ENCODE measurements around the gene SLC39A9. TPM values are rescaled to one million over a fixed set of nuclear protein-coding genes. Genes with fewer than 3 reads are reported as not detected.

Gene SLC39A9
- total and polyA plus RNA-seq, 4 donors: 28.7 to 140 (median 43.1) TPM

DNA sequence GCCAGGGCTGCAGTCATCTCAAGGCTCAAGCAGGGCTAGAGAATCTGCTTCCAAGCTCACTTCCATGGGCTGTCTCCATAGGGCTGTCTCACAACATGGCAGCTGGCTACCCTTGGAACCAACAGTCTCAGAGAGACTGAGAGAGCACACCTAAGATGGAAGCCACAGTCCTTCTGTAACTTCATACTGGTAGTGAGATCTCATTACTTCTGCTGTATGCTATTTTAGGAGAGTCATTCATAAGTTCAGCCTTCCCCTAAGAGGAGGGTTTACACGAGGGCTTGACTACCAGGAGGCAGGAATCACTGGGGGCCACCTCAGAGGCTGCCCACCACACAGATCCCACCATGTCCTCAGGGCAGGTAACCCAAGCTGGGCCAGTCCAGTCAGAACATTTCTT lies 30.1 kb upstream of the SLC39A9 start:
- H3K9me3 ChIP-seq (ENCODE audit: control insufficient read depth in 4 of 4, low read length in 3 of 4): no peaks in the 10 kb centered on the region
- no peaks in the 10 kb centered on the region for H3K36me3 ChIP-seq (ENCODE audit: control insufficient read depth in 4 of 4, insufficient read depth in 3 of 4, low read depth in 1 of 4, low read length in 3 of 4)
- no peak overlapping the region for H3K4me3 ChIP-seq (ENCODE audit: low read depth in 1 of 3, low read length in 3 of 3)
- no peak for DNase-seq (ENCODE audit: low spot score)
- H3K9ac ChIP-seq (ENCODE audit: low read depth in 1 of 2, low read length in 2 of 2): no peak overlapping the region
- 93% methylated on average over 1 of the region's 1 CpG for WGBS
- no peak for TF ChIP-seq HNF4G (IDR thresholded peaks at IDR 0.05)
- no peak for TF ChIP-seq JUND (IDR thresholded peaks at IDR 0.05)
- no peak for TF ChIP-seq EGR1 (IDR thresholded peaks at IDR 0.05; ENCODE audit: low read depth in 2 of 2)
- TF ChIP-seq, protein P1, sequence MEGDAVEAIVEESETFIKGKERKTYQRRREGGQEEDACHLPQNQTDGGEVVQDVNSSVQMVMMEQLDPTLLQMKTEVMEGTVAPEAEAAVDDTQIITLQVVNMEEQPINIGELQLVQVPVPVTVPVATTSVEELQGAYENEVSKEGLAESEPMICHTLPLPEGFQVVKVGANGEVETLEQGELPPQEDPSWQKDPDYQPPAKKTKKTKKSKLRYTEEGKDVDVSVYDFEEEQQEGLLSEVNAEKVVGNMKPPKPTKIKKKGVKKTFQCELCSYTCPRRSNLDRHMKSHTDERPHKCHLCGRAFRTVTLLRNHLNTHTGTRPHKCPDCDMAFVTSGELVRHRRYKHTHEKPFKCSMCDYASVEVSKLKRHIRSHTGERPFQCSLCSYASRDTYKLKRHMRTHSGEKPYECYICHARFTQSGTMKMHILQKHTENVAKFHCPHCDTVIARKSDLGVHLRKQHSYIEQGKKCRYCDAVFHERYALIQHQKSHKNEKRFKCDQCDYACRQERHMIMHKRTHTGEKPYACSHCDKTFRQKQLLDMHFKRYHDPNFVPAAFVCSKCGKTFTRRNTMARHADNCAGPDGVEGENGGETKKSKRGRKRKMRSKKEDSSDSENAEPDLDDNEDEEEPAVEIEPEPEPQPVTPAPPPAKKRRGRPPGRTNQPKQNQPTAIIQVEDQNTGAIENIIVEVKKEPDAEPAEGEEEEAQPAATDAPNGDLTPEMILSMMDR (IDR thresholded peaks at IDR 0.05; ENCODE audit: low read depth, low read length, missing input control): no peak
- TF ChIP-seq GABPA (IDR thresholded peaks at IDR 0.05 in 1 of 2, conservative IDR thresholded peaks at IDR 0.05 in 1 of 2): no peak
- TF ChIP-seq, protein P2, sequence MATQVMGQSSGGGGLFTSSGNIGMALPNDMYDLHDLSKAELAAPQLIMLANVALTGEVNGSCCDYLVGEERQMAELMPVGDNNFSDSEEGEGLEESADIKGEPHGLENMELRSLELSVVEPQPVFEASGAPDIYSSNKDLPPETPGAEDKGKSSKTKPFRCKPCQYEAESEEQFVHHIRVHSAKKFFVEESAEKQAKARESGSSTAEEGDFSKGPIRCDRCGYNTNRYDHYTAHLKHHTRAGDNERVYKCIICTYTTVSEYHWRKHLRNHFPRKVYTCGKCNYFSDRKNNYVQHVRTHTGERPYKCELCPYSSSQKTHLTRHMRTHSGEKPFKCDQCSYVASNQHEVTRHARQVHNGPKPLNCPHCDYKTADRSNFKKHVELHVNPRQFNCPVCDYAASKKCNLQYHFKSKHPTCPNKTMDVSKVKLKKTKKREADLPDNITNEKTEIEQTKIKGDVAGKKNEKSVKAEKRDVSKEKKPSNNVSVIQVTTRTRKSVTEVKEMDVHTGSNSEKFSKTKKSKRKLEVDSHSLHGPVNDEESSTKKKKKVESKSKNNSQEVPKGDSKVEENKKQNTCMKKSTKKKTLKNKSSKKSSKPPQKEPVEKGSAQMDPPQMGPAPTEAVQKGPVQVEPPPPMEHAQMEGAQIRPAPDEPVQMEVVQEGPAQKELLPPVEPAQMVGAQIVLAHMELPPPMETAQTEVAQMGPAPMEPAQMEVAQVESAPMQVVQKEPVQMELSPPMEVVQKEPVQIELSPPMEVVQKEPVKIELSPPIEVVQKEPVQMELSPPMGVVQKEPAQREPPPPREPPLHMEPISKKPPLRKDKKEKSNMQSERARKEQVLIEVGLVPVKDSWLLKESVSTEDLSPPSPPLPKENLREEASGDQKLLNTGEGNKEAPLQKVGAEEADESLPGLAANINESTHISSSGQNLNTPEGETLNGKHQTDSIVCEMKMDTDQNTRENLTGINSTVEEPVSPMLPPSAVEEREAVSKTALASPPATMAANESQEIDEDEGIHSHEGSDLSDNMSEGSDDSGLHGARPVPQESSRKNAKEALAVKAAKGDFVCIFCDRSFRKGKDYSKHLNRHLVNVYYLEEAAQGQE (IDR thresholded peaks at IDR 0.05): no peak
- TF ChIP-seq SP1 (IDR thresholded peaks at IDR 0.05): no peak
- no peaks in the 10 kb centered on the region for H3K4me1 ChIP-seq (ENCODE audit: control insufficient read depth in 4 of 4, insufficient read depth in 4 of 4, low read length in 3 of 4)
- no peak overlapping the region for H3K27ac ChIP-seq (ENCODE audit: low read depth in 1 of 2, low read length in 2 of 2)
- H3K27me3 ChIP-seq (ENCODE audit: control insufficient read depth in 4 of 4, insufficient read depth in 4 of 4, low read length in 3 of 4): no peaks in the 10 kb centered on the region

DNA sequence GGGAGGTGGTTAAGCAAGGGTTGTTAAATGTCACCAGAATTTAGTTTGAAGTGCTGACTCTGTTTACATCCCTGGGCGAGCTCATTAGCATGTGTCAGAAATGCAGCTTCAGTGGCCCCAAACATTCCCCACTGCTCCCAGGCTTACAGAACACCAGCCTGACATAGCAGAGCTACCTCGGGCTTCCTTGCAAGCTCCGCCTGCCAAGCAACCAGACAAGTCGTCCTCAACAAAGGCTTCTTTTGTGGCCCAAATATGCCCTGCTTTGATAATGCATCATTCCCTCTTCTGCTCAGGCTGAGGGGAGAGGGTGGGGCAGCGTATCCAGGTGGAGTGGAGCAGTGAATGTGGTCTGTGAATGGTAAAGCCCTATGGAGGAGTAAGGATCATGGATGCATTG lies 28.4 kb upstream of the SLC39A9 start:
- Histone ChIP-seq H3K4me3 (ENCODE audit: low read depth in 1 of 3, low read length in 3 of 3) (no peak overlapping the region), H3K36me3 (ENCODE audit: control insufficient read depth in 4 of 4, insufficient read depth in 3 of 4, low read depth in 1 of 4, low read length in 3 of 4) (no peaks in the 10 kb centered on the region), H3K9me3 (ENCODE audit: control insufficient read depth in 4 of 4, low read length in 3 of 4) (peaks cover 0 to 2% (median 0%) of the 10 kb centered on the region in 4 donors), H3K27ac (ENCODE audit: low read depth in 1 of 2, low read length in 2 of 2) (no peak overlapping the region), H3K4me1 (ENCODE audit: control insufficient read depth in 4 of 4, insufficient read depth in 4 of 4, low read length in 3 of 4) (no peaks in the 10 kb centered on the region), H3K27me3 (ENCODE audit: control insufficient read depth in 4 of 4, insufficient read depth in 4 of 4, low read length in 3 of 4) (no peaks in the 10 kb centered on the region), H3K9ac (ENCODE audit: low read depth in 1 of 2, low read length in 2 of 2) (no peak overlapping the region)
- 74% methylated on average over 5 of the region's 5 CpGs for whole genome bisulfite sequencing
- no peak for DNase-seq (ENCODE audit: low spot score)
- TF ChIP-seq NR2F2 (IDR thresholded peaks at IDR 0.05): no peak
- no peak for TF ChIP-seq SP1 (IDR thresholded peaks at IDR 0.05)
- TF ChIP-seq FOXA2 (IDR thresholded peaks at IDR 0.05): no peak
- no peak for TF ChIP-seq FOXA1 (IDR thresholded peaks at IDR 0.05)
- TF ChIP-seq RAD21 (IDR thresholded peaks at IDR 0.05): no peak
- TF ChIP-seq YY1 (IDR thresholded peaks at IDR 0.05): no peak
- TF ChIP-seq, protein P3, sequence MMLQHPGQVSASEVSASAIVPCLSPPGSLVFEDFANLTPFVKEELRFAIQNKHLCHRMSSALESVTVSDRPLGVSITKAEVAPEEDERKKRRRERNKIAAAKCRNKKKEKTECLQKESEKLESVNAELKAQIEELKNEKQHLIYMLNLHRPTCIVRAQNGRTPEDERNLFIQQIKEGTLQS (IDR thresholded peaks at IDR 0.05): no peak
- TF ChIP-seq GABPA (IDR thresholded peaks at IDR 0.05 in 1 of 2, conservative IDR thresholded peaks at IDR 0.05 in 1 of 2): no peak

DNA sequence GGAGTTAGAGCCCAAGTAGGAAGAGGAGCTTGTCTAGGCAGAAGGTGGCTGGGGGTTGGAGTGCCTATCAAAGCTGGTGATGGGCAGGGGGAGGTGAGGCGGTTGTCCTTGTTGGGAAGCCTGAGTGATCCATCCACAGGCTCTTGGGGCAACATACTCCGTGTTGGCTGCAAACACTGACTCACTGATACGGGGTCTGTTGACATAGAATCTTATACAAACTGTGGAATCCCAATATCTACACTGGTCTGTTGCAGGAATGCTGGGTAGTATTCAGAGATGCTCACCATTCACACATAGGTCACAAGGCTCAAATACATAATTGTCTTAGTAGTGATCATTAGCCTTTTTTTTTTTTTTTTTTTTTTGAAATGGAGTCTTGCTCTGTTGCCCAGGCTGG lies 26.3 kb upstream of the SLC39A9 start:
- H3K9ac ChIP-seq (ENCODE audit: low read depth in 1 of 2, low read length in 2 of 2): no peak overlapping the region
- peaks cover 0 to 2% (median 0%) of the 10 kb centered on the region in 4 donors for H3K9me3 ChIP-seq (ENCODE audit: control insufficient read depth in 4 of 4, low read length in 3 of 4)
- H3K4me1 ChIP-seq (ENCODE audit: control insufficient read depth in 4 of 4, insufficient read depth in 4 of 4, low read length in 3 of 4): no peaks in the 10 kb centered on the region
- H3K36me3 ChIP-seq (ENCODE audit: control insufficient read depth in 4 of 4, insufficient read depth in 3 of 4, low read depth in 1 of 4, low read length in 3 of 4): peaks cover 0 to 12% (median 9%) of the 10 kb centered on the region in 4 donors
- no peak for DNase-seq (ENCODE audit: low spot score)
- no peak overlapping the region for H3K4me3 ChIP-seq (ENCODE audit: low read depth in 1 of 3, low read length in 3 of 3)
- WGBS: 84% methylated on average over 3 of the region's 3 CpGs
- H3K27me3 ChIP-seq (ENCODE audit: control insufficient read depth in 4 of 4, insufficient read depth in 4 of 4, low read length in 3 of 4): no peaks in the 10 kb centered on the region
- H3K27ac ChIP-seq (ENCODE audit: low read depth in 1 of 2, low read length in 2 of 2): no peak overlapping the region
- TF ChIP-seq, protein P1 (IDR thresholded peaks at IDR 0.05; ENCODE audit: low read depth, low read length, missing input control): no peak
- TF ChIP-seq EGR1 (IDR thresholded peaks at IDR 0.05; ENCODE audit: low read depth in 2 of 2) (no peak), YY1 (IDR thresholded peaks at IDR 0.05) (no peak), RAD21 (IDR thresholded peaks at IDR 0.05) (no peak), FOXA1 (IDR thresholded peaks at IDR 0.05) (no peak), GABPA (IDR thresholded peaks at IDR 0.05 in 1 of 2, conservative IDR thresholded peaks at IDR 0.05 in 1 of 2) (no peak)
- TF ChIP-seq, protein P3 (IDR thresholded peaks at IDR 0.05): no peak
- TF ChIP-seq, protein P4, sequence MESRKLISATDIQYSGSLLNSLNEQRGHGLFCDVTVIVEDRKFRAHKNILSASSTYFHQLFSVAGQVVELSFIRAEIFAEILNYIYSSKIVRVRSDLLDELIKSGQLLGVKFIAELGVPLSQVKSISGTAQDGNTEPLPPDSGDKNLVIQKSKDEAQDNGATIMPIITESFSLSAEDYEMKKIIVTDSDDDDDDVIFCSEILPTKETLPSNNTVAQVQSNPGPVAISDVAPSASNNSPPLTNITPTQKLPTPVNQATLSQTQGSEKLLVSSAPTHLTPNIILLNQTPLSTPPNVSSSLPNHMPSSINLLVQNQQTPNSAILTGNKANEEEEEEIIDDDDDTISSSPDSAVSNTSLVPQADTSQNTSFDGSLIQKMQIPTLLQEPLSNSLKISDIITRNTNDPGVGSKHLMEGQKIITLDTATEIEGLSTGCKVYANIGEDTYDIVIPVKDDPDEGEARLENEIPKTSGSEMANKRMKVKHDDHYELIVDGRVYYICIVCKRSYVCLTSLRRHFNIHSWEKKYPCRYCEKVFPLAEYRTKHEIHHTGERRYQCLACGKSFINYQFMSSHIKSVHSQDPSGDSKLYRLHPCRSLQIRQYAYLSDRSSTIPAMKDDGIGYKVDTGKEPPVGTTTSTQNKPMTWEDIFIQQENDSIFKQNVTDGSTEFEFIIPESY (IDR thresholded peaks at IDR 0.05): no peak

Data from liver (tissue), 9 donors.